Spleen (tissue), 7 donors: ENCODE measurements around the gene CPLANE1.

Source experiments
- CTCF ChIP-seq, 11 experiments: fragments of 200-600 bp in 7 of 11; fragments of 450-650 bp in 4 of 11; sonication (generic) in 4 of 11; IDR thresholded peaks in 8 of 11; conservative IDR thresholded peaks in 3 of 11; 1 replicate in 7 of 11; 2 replicates in 4 of 11; pipeline versions ENCODE4 v1.4.0 to v1.8.0; 2016 to 2021; ENCODE audit warnings: antibody characterized with exemption in 11 of 11, inconsistent platforms in 4 of 11, mild to moderate bottlenecking in 1 of 11
- POLR2A ChIP-seq, 3 donors: fragments of 450-650 bp; IDR thresholded peaks; one replicate each; pipeline ENCODE4 v1.5.1; 2017; ENCODE audit warnings: antibody characterized with exemption in 3 of 3, mild to moderate bottlenecking in 1 of 3
- POLR2AphosphoS5 ChIP-seq, 3 donors: sonication (generic); formaldehyde crosslinking; IDR thresholded peaks; one replicate each; pipeline ENCODE4 v1.5.1; 2017; ENCODE audit warnings: antibody characterized with exemption in 3 of 3
- donor health status: DM: no; HTN: no; CAD: no; lungs with moderate emphysema.
- donor health status: DM: no; HTN: no; CAD: no.
- donor health status: DM: no; HTN: no; CAD: no.

GRCh38 chr5:37174928-37175327 lies 74.2 kb downstream of the CPLANE1 start:
- TF ChIP-seq CTCF (IDR thresholded peaks at IDR 0.05 in 8 of 11, conservative IDR thresholded peaks at IDR 0.05 in 3 of 11) (no peak), POLR2A (IDR thresholded peaks at IDR 0.05) (no peak), POLR2AphosphoS5 (IDR thresholded peaks at IDR 0.05) (no peak)
